Inflammatory macrophage treated with lipopolysaccharide for 4 hours (primary cell): ENCODE data around the gene SUCLG2.
"Not testable (repeated sequence)": the region's sequence is repeated elsewhere in the genome, so short reads cannot be mapped to it uniquely, and the experiment has no call there.

ENCODE experiments used
- DNase-seq: peaks from one replicate; pipeline ENCODE4 v3.0.0-alpha.2; 2020

Gene SUCLG2

GRCh38 chr3:67602816-67603215, 51.6 kb downstream of the SUCLG2 start:
- no peak for DNase-seq

GRCh38 chr3:67601919-67602608, 52.3 kb downstream of the SUCLG2 start:
- DNase-seq = no peak

- DNase-seq = no peak
These were observed 53.0 kb downstream of the SUCLG2 start for GRCh38 chr3:67601385-67601784.

- DNase-seq = no peak
These were observed 54.6 kb downstream of the SUCLG2 start for GRCh38 chr3:67599821-67600220.

GRCh38 chr3:67598814-67599556, 55.4 kb downstream of the SUCLG2 start:
- DNase-seq = no peak

- DNase-seq = no peak
These were observed 59.0 kb downstream of the SUCLG2 start for GRCh38 chr3:67595424-67595823.

- DNase-seq = no peak
These were observed 60.6 kb downstream of the SUCLG2 start for GRCh38 chr3:67593761-67594234.

- DNase-seq = no peak
These were observed 62.4 kb downstream of the SUCLG2 start for GRCh38 chr3:67592057-67592456.

- DNase-seq = no peak
These were observed 66.6 kb downstream of the SUCLG2 start for GRCh38 chr3:67587811-67588210.

- DNase-seq = no peak
These were observed 67.1 kb downstream of the SUCLG2 start for GRCh38 chr3:67587301-67587700.

- not testable (repeated sequence) for DNase-seq
These were observed 69.8 kb downstream of the SUCLG2 start for GRCh38 chr3:67584608-67585007.

- no peak for DNase-seq
These were observed 73.9 kb downstream of the SUCLG2 start for GRCh38 chr3:67580430-67581000.

GRCh38 chr3:67578416-67578815, 76.0 kb downstream of the SUCLG2 start:
- DNase-seq = no peak

- no peak for DNase-seq
These were observed 78.0 kb downstream of the SUCLG2 start for GRCh38 chr3:67576441-67576840.

GRCh38 chr3:67569324-67569723, 85.1 kb downstream of the SUCLG2 start:
- DNase-seq = no peak

GRCh38 chr3:67567893-67568292, 86.5 kb downstream of the SUCLG2 start:
- no peak for DNase-seq

- no peak for DNase-seq
These were observed 89.4 kb downstream of the SUCLG2 start for GRCh38 chr3:67564973-67565372.

- no peak for DNase-seq
These were observed 90.4 kb downstream of the SUCLG2 start for GRCh38 chr3:67564008-67564407.

- DNase-seq = no peak
These were observed 92.6 kb downstream of the SUCLG2 start for GRCh38 chr3:67561667-67562394.

- DNase-seq = no peak
These were observed 93.1 kb downstream of the SUCLG2 start for GRCh38 chr3:67561266-67561665.

- DNase-seq = no peak
These were observed 95.3 kb downstream of the SUCLG2 start for GRCh38 chr3:67559029-67559605.

GRCh38 chr3:67558426-67558825, 96.0 kb downstream of the SUCLG2 start:
- DNase-seq = no peak

GRCh38 chr3:67557848-67558355, 96.5 kb downstream of the SUCLG2 start:
- DNase-seq = no peak
